Measurements from ENCODE around the gene DPYD. TPM values are rescaled to one million over a fixed set of nuclear protein-coding genes. Genes with fewer than 3 reads are reported as not detected.

The DPYD gene
- total RNA-seq, 4 donors from 2014 or later, result 35.7 to 65.4 (median 43.7) TPM

DNA sequence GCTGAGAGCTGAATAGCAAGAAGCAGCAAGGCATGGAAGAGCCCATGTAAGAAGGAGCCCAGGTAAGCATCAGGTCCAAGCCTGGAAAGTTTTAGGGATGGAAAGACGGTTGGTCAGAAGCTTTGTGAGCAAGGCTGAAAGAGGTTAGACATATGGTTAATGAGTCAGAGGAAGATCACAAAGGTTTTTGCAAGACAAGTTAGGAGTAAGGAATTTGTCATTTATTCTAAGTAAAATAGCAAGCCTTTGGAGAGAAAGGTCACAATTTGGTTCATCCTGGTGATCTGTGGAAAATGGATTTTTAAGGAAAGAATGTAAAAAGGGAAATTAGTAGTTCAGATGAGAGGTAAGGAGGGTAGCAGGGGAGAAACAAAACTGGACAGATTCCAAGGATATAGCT lies 106.7 kb downstream of the DPYD start:
- Histone ChIP-seq H3K27me3 (no peaks in the 10 kb centered on the region), H3K9me3 (no peaks in the 10 kb centered on the region), H3K4me3 (no peak overlapping the region), H3K27ac (no peak overlapping the region), H3K36me3 (no peaks in the 10 kb centered on the region), H3K4me1 (no peaks in the 10 kb centered on the region)
- no peak for DNase-seq (ENCODE audit: low spot score in 2 of 2)
- WGBS, 2 donors, result 94 to 98% methylated on average over 1 of the region's 1 CpG
- TF ChIP-seq, protein P1, sequence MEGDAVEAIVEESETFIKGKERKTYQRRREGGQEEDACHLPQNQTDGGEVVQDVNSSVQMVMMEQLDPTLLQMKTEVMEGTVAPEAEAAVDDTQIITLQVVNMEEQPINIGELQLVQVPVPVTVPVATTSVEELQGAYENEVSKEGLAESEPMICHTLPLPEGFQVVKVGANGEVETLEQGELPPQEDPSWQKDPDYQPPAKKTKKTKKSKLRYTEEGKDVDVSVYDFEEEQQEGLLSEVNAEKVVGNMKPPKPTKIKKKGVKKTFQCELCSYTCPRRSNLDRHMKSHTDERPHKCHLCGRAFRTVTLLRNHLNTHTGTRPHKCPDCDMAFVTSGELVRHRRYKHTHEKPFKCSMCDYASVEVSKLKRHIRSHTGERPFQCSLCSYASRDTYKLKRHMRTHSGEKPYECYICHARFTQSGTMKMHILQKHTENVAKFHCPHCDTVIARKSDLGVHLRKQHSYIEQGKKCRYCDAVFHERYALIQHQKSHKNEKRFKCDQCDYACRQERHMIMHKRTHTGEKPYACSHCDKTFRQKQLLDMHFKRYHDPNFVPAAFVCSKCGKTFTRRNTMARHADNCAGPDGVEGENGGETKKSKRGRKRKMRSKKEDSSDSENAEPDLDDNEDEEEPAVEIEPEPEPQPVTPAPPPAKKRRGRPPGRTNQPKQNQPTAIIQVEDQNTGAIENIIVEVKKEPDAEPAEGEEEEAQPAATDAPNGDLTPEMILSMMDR (IDR thresholded peaks at IDR 0.05), result no peak
- TF ChIP-seq POLR2A (IDR thresholded peaks at IDR 0.05) (no peak), EP300 (IDR thresholded peaks at IDR 0.05) (no peak)

DNA sequence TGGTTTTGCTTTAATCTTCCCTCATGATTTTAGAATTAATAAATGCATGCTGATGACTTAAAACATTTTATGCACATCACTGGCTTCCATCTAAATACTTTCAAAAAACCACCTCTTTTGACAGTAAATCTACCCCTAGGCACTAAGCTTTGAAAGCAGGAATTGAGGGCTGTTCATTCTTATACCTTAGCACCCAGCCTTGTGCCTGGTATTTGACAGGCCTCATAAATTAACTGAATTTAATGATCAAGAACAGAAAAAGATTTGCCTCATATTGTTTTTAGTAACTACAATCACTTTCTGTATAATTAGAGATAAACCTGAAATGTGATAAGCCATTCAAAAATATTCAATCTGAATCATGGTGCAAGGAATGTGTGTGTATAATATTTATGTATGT lies 108.8 kb downstream of the DPYD start:
- H3K27me3 ChIP-seq, result no peaks in the 10 kb centered on the region
- H3K36me3 ChIP-seq, result no peaks in the 10 kb centered on the region
- no peaks in the 10 kb centered on the region for H3K4me1 ChIP-seq
- H3K9me3 ChIP-seq, result no peaks in the 10 kb centered on the region
- TF ChIP-seq POLR2A (IDR thresholded peaks at IDR 0.05) (no peak), EP300 (IDR thresholded peaks at IDR 0.05) (no peak)
- TF ChIP-seq, protein P1 (IDR thresholded peaks at IDR 0.05), result no peak
- no peak for DNase-seq (ENCODE audit: low spot score in 2 of 2)
- no peak overlapping the region for H3K27ac ChIP-seq
- H3K4me3 ChIP-seq, result no peak overlapping the region

- Histone ChIP-seq H3K4me1 (no peaks in the 10 kb centered on the region), H3K27ac (no peak overlapping the region), H3K4me3 (no peak overlapping the region), H3K27me3 (no peaks in the 10 kb centered on the region), H3K36me3 (no peaks in the 10 kb centered on the region), H3K9me3 (no peaks in the 10 kb centered on the region)
- TF ChIP-seq POLR2A (IDR thresholded peaks at IDR 0.05), result no peak
- TF ChIP-seq, protein P1 (IDR thresholded peaks at IDR 0.05), result no peak
- TF ChIP-seq EP300 (IDR thresholded peaks at IDR 0.05), result no peak
- no peak for DNase-seq (ENCODE audit: low spot score in 2 of 2)
- 29 to 40% methylated on average over 1 of the region's 1 CpG for WGBS, 2 donors
Observed at GRCh38 chr1:97806996-97807520, 113.8 kb downstream of the DPYD start.

DNA sequence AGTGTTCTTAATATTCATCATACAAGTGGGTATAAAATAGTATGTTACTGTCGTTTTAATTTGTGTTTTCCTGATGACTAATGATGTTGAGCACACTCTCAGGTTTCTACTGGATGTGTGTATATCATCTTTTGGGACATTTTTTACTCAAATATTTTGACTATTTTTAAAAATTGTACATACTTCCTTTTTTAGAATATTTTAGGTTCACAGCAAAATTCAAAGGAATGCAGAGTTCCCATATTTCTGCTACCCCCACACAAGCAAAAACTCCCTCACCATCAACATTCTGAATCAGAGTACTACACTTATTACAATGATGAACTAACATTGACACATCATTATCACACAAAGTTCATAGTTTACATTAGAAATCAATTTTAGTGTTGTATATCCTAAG lies 114.5 kb downstream of the DPYD start:
- WGBS, 2 donors, result 0% methylated on average over 1 of the region's 1 CpG
- no peaks in the 10 kb centered on the region for H3K27me3 ChIP-seq
- no peaks in the 10 kb centered on the region for H3K9me3 ChIP-seq
- DNase-seq (ENCODE audit: low spot score in 2 of 2), result no peak
- no peak overlapping the region for H3K27ac ChIP-seq
- no peak overlapping the region for H3K4me3 ChIP-seq
- no peaks in the 10 kb centered on the region for H3K4me1 ChIP-seq
- TF ChIP-seq, protein P1 (IDR thresholded peaks at IDR 0.05), result no peak
- TF ChIP-seq POLR2A (IDR thresholded peaks at IDR 0.05) (no peak), EP300 (IDR thresholded peaks at IDR 0.05) (no peak)
- H3K36me3 ChIP-seq, result no peaks in the 10 kb centered on the region

DNA sequence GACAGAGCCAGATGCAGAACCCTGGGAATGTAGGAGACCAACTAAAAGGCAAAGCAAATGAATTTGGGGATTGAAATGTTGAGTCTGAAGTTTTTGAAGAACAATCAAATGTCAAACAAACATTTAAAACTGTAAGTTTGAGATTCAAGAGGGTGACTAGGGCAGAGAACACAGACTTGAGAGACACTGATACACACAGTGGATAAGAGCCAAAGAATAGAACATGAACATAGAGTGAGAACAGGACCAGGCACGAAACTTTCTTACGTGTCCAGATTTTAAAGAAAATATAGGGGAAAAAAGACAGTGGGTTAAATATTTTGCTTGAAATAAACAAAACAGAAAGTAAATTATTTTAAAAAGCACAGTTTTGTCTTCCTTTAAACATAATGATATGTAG lies 115.7 kb downstream of the DPYD start:
- no peaks in the 10 kb centered on the region for H3K27me3 ChIP-seq
- 95 to 100% methylated on average over 2 of the region's 2 CpGs for WGBS, 2 donors
- no peak for DNase-seq (ENCODE audit: low spot score in 2 of 2)
- no peaks in the 10 kb centered on the region for H3K4me1 ChIP-seq
- no peaks in the 10 kb centered on the region for H3K9me3 ChIP-seq
- TF ChIP-seq, protein P1 (IDR thresholded peaks at IDR 0.05), result no peak
- TF ChIP-seq POLR2A (IDR thresholded peaks at IDR 0.05), result no peak
- TF ChIP-seq EP300 (IDR thresholded peaks at IDR 0.05), result no peak
- no peak overlapping the region for H3K27ac ChIP-seq
- no peak overlapping the region for H3K4me3 ChIP-seq
- H3K36me3 ChIP-seq, result no peaks in the 10 kb centered on the region

Data from tibial nerve (tissue), 4 donors.